ENCODE results near the gene SMYD3. TPM values are rescaled to one million over a fixed set of nuclear protein-coding genes. Genes with fewer than 3 reads are reported as not detected.
"Not testable (repeated sequence)": the region's sequence is repeated elsewhere in the genome, so short reads cannot be mapped to it uniquely, and the experiment has no call there.

SMYD3 gene
- total RNA-seq, 1 donor from 2014 or later, result 23.9 TPM

DNA sequence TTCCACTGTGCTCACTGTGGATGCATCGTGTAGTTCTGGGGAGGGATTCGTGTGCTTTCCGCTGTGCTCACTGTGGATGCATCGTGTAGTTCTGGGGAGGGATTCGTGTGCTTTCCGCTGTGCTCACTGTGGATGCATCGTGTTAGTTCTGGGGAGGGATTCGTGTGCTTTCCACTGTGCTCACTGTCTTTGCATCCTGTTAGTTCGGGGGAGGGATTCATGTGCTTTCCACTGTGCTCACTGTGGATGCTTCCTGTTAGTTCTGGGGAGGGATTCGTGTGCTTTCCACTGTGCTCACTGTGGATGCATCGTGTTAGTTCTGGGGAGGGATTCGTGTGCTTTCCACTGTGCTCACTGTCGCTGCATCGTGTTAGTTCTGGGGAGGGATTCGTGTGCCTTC, 435.1 kb downstream of the SMYD3 start:
- peaks cover 12% of the 10 kb centered on the region for H3K4me1 Mint-ChIP-seq
- H3K36me3 Mint-ChIP-seq (ENCODE audit: low read depth); intact Hi-C loops (cut with micrococcal nuclease); DNase-seq; H3K27ac Mint-ChIP-seq; H3K27me3 Mint-ChIP-seq; H3K4me3 Mint-ChIP-seq; H3K9me3 Mint-ChIP-seq: not testable (repeated sequence)

DNA sequence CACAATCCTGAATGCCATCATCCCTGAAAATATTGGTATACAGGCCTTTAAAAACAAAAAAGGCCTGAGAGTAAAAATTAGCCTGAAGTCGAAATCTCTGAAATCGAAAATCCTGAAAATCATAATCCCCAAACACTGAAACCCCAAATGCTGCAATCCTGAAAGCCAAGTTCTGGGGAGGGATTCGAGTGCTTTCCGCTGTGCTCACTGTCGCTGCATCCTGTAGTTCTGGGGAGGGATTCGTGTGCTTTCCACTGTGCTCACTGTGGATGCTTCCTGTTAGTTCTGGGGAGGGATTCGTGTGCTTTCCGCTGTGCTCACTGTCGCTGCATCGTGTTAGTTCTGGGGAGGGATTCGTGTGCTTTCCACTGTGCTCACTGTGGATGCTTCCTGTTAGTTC, 435.5 kb downstream of the SMYD3 start:
- H3K36me3 Mint-ChIP-seq (ENCODE audit: low read depth); H3K9me3 Mint-ChIP-seq; H3K4me3 Mint-ChIP-seq; DNase-seq; H3K27ac Mint-ChIP-seq; intact Hi-C loops (cut with micrococcal nuclease); H3K27me3 Mint-ChIP-seq: not testable (repeated sequence)
- H3K4me1 Mint-ChIP-seq, result peaks cover 12% of the 10 kb centered on the region

DNA sequence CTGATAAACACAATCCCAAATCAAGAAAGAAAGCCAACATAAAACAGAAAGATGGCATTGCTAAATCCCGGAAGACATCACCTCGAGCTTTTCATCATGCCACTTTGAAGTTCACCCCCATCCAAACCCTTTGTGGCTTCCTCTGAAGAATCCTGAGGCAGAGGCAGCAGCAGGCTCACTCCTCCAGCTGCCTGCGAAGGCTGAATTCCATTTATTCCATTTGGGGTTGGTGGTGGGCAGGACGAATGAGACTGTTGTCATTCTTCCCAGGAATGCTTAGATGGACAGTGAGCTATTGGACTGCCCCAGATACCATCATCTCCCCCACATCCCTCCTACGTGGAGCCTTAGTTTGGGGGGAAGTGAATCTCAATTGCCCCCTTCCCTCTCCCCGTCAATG, 437.5 kb downstream of the SMYD3 start:
- no peak for DNase-seq
- Mint-ChIP-seq H3K4me1 (peaks cover 12% of the 10 kb centered on the region), H3K36me3 (ENCODE audit: low read depth) (no peaks in the 10 kb centered on the region), H3K27ac (no peak overlapping the region), H3K9me3 (no peaks in the 10 kb centered on the region), H3K27me3 (no peaks in the 10 kb centered on the region), H3K4me3 (no peak overlapping the region)
- intact Hi-C loops (cut with micrococcal nuclease), result no loop called here

- Mint-ChIP-seq H3K4me3 (no peak overlapping the region), H3K36me3 (ENCODE audit: low read depth) (no peaks in the 10 kb centered on the region), H3K9me3 (no peaks in the 10 kb centered on the region), H3K27ac (no peak overlapping the region), H3K4me1 (peaks cover 12% of the 10 kb centered on the region), H3K27me3 (no peaks in the 10 kb centered on the region)
- intact Hi-C loops (cut with micrococcal nuclease), result no loop called here
- no peak for DNase-seq
Observed at GRCh38 chr1:246068619-246069509, 438.2 kb downstream of the SMYD3 start.

DNA sequence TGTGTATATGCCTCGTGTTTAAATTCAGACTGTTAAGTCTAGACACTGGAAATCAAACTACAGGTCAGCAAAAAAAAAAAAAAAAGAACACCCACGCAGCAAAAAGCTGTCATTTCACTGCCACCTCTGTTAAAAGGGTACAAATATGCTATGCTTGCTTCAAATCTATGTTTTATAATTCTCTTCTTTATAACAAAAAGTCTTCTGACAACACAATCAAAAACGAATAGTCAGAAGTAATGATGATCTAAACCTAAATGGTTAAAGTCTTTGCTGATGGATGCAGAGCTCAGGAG, 438.9 kb downstream of the SMYD3 start:
- Mint-ChIP-seq H3K36me3 (ENCODE audit: low read depth) (no peaks in the 10 kb centered on the region), H3K4me3 (no peak overlapping the region), H3K27me3 (no peaks in the 10 kb centered on the region), H3K9me3 (no peaks in the 10 kb centered on the region), H3K27ac (no peak overlapping the region), H3K4me1 (peaks cover 12% of the 10 kb centered on the region)
- intact Hi-C loops (cut with micrococcal nuclease), result no loop called here
- no peak for DNase-seq

- no peak overlapping the region for H3K27ac Mint-ChIP-seq
- DNase-seq, result no peak
- no peaks in the 10 kb centered on the region for H3K36me3 Mint-ChIP-seq (ENCODE audit: low read depth)
- H3K9me3 Mint-ChIP-seq, result no peaks in the 10 kb centered on the region
- H3K4me3 Mint-ChIP-seq, result no peak overlapping the region
- intact Hi-C loops (cut with micrococcal nuclease), result no loop called here
- no peaks in the 10 kb centered on the region for H3K27me3 Mint-ChIP-seq
- H3K4me1 Mint-ChIP-seq, result peaks cover 12% of the 10 kb centered on the region
Observed at GRCh38 chr1:246067432-246068216, 439.5 kb downstream of the SMYD3 start.

GRCh38 chr1:246066573-246066972, 440.5 kb downstream of the SMYD3 start:
- intact Hi-C loops (cut with micrococcal nuclease), result no loop called here
- no peaks in the 10 kb centered on the region for H3K27me3 Mint-ChIP-seq
- no peaks in the 10 kb centered on the region for H3K36me3 Mint-ChIP-seq (ENCODE audit: low read depth)
- H3K4me1 Mint-ChIP-seq, result peaks cover 8% of the 10 kb centered on the region
- no peak overlapping the region for H3K4me3 Mint-ChIP-seq
- DNase-seq, result no peak
- H3K9me3 Mint-ChIP-seq, result no peaks in the 10 kb centered on the region
- no peak overlapping the region for H3K27ac Mint-ChIP-seq

DNA sequence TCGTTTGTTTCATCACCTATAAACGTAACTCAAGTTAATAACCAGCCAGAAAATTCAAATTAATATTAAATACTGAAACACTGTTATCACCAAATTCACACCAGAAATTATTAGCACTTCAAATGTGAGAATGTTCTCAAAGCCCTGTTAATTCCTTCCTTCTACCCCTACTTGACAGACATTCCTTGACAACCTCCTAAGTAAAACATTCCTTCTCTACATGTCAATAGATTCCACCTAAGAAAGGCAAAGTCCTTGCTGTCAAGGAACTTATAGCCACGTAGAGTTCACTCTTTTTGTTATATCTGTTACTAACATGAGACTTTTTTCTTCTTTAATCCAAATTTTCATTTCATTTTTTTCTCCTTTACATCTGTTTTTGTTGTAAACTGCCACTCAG, 441.5 kb downstream of the SMYD3 start:
- intact Hi-C loops (cut with micrococcal nuclease), result no loop called here
- Mint-ChIP-seq H3K4me1 (peaks cover 8% of the 10 kb centered on the region), H3K36me3 (ENCODE audit: low read depth) (no peaks in the 10 kb centered on the region), H3K9me3 (no peaks in the 10 kb centered on the region), H3K27ac (no peak overlapping the region), H3K4me3 (no peak overlapping the region), H3K27me3 (no peaks in the 10 kb centered on the region)
- DNase-seq, result no peak

DNA sequence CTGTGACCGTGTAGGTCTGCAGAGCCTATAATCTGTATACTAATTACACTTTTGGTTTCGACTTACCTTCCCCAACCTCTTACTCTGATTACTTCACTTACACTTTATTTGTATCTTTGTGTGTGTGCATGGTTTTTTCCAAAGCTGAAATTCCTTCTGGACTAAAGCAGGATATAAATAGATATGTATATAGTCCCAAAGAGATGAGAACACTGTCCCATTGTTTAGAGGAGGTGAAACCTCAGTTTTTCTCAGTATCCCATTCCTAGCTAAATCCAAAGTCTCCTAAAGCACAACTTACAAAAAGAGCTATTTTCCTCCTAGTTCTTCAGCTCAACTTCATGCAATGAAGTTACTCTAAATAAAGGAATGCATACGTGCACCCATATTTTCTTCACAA, 442.2 kb downstream of the SMYD3 start:
- Mint-ChIP-seq H3K27me3 (no peaks in the 10 kb centered on the region), H3K4me3 (no peak overlapping the region), H3K9me3 (no peaks in the 10 kb centered on the region), H3K4me1 (peaks cover 8% of the 10 kb centered on the region), H3K27ac (no peak overlapping the region), H3K36me3 (ENCODE audit: low read depth) (no peaks in the 10 kb centered on the region)
- intact Hi-C loops (cut with micrococcal nuclease), result no loop called here
- DNase-seq, result no peak

GRCh38 chr1:246063013-246063616, 444.0 kb downstream of the SMYD3 start:
- H3K27me3 Mint-ChIP-seq, result no peaks in the 10 kb centered on the region
- no peaks in the 10 kb centered on the region for H3K36me3 Mint-ChIP-seq (ENCODE audit: low read depth)
- no peak for DNase-seq
- intact Hi-C loops (cut with micrococcal nuclease), result no loop called here
- no peak overlapping the region for H3K4me3 Mint-ChIP-seq
- H3K27ac Mint-ChIP-seq, result no peak overlapping the region
- no peaks in the 10 kb centered on the region for H3K9me3 Mint-ChIP-seq
- peaks cover 5% of the 10 kb centered on the region for H3K4me1 Mint-ChIP-seq

- H3K4me3 Mint-ChIP-seq, result no peak overlapping the region
- no peak overlapping the region for H3K27ac Mint-ChIP-seq
- H3K4me1 Mint-ChIP-seq, result no peaks in the 10 kb centered on the region
- no peaks in the 10 kb centered on the region for H3K27me3 Mint-ChIP-seq
- intact Hi-C loops (cut with micrococcal nuclease), result no loop called here
- no peak for DNase-seq
- H3K9me3 Mint-ChIP-seq, result peaks cover 4% of the 10 kb centered on the region
- H3K36me3 Mint-ChIP-seq (ENCODE audit: low read depth), result no peaks in the 10 kb centered on the region
Observed at GRCh38 chr1:246058466-246058865, 448.6 kb downstream of the SMYD3 start.

- H3K27me3 Mint-ChIP-seq, result no peaks in the 10 kb centered on the region
- H3K27ac Mint-ChIP-seq, result no peak overlapping the region
- no peaks in the 10 kb centered on the region for H3K36me3 Mint-ChIP-seq (ENCODE audit: low read depth)
- H3K4me3 Mint-ChIP-seq, result no peak overlapping the region
- H3K9me3 Mint-ChIP-seq, result peaks cover 4% of the 10 kb centered on the region
- no peak for DNase-seq
- intact Hi-C loops (cut with micrococcal nuclease), result no loop called here
- no peaks in the 10 kb centered on the region for H3K4me1 Mint-ChIP-seq
Observed at GRCh38 chr1:246052603-246053002, 454.5 kb downstream of the SMYD3 start.

GRCh38 chr1:246051909-246052518, 455.1 kb downstream of the SMYD3 start:
- DNase-seq, result no peak
- Mint-ChIP-seq H3K9me3 (peaks cover 4% of the 10 kb centered on the region), H3K27ac (no peak overlapping the region), H3K36me3 (ENCODE audit: low read depth) (no peaks in the 10 kb centered on the region), H3K4me1 (no peaks in the 10 kb centered on the region), H3K4me3 (no peak overlapping the region), H3K27me3 (no peaks in the 10 kb centered on the region)
- intact Hi-C loops (cut with micrococcal nuclease), result no loop called here

DNA sequence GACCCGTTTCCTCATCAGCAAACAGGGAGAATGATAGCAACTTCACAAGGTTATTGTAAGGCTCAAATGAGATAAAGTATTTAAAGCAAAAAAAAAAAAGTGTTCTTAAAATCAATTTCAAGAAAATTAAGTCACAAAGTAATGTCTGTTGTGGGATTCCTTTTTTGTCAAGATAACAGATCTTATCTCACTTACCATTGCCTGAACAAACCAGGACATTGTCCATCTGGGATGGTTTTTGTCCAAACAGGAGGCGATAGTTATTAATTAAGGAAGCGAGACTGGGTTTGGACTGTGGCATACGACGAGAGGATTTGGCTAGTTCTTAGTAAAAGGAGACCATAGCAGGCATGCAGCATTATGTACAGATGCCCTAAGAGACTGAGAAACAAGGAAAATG, 458.4 kb downstream of the SMYD3 start:
- intact Hi-C loops (cut with micrococcal nuclease), result no loop called here
- no peaks in the 10 kb centered on the region for H3K4me1 Mint-ChIP-seq
- no peak overlapping the region for H3K27ac Mint-ChIP-seq
- no peaks in the 10 kb centered on the region for H3K36me3 Mint-ChIP-seq (ENCODE audit: low read depth)
- no peak overlapping the region for H3K4me3 Mint-ChIP-seq
- no peak for DNase-seq
- no peaks in the 10 kb centered on the region for H3K27me3 Mint-ChIP-seq
- peaks cover under 1% of the 10 kb centered on the region for H3K9me3 Mint-ChIP-seq

Data from activated CD4-positive, alpha-beta T cell treated with anti-CD3 and anti-CD28 coated beads, Interleukin-2, amount 10 ng/mL, durations not matched to agents 24 days and 14 days (primary cell).